ENCODE data around the gene MX2. TPM values are rescaled to one million over a fixed set of nuclear protein-coding genes. Genes with fewer than 3 reads are reported as not detected.

MX2 gene
- total and polyA plus RNA-seq, 2 of the 8 experiments (the other 6 are each of a cell fraction or from before 2014, with no cell fraction given), result 3.1 to 8.9 TPM

- TF ChIP-seq BACH1 (IDR thresholded peaks at IDR 0.05; ENCODE audit: low read length) (no peak), FOSL1 (IDR thresholded peaks at IDR 0.05; ENCODE audit: insufficient read depth, low read depth, low read length) (no peak), SAP30 (IDR thresholded peaks at IDR 0.05; ENCODE audit: insufficient read depth, insufficient replicate concordance, low read length) (no peak), YY1 (IDR thresholded peaks at IDR 0.05; ENCODE audit: low read depth, low read length) (no peak)
These were observed 77.4 kb downstream of the MX2 start (continued) for GRCh38 chr21:41439248-41439647.
